HG03342 (cell line): ENCODE results near the gene ATF5.

Experiments used
- ATAC-seq: cut with Tn5 transposase; IDR thresholded peaks from one replicate; pipeline ENCODE4 v1.9.1; 2021; ENCODE audit warnings: mild to moderate bottlenecking, moderate library complexity; ENCODE audit not compliant: unreplicated experiment

The ATF5 gene

GRCh38 chr19:49894879-49895565, 34.0 kb upstream of the ATF5 start:
- ATAC-seq = no peak

GRCh38 chr19:49895566-49896297, 33.3 kb upstream of the ATF5 start:
- ATAC-seq = no peak

GRCh38 chr19:49896863-49897621, 32.0 kb upstream of the ATF5 start, which contains the start of gene IL4I1:
Gene IL4I1, minus strand, starts transcription at chr19:49896887. Its CDS starts 727 bp downstream, at chr19:49896160.
- ATAC-seq = peak; percentile 50

GRCh38 chr19:49904136-49904535, 24.9 kb upstream of the ATF5 start:
- no peak for ATAC-seq

GRCh38 chr19:49906879-49907564, 22.0 kb upstream of the ATF5 start:
- ATAC-seq = no peak

GRCh38 chr19:49907745-49908446, 21.1 kb upstream of the ATF5 start:
- peak; percentile 47 for ATAC-seq

GRCh38 chr19:49908480-49909420, 20.3 kb upstream of the ATF5 start:
- no peak for ATAC-seq

GRCh38 chr19:49910179-49910578, 18.8 kb upstream of the ATF5 start:
- ATAC-seq = no peak

GRCh38 chr19:49911381-49912145, 17.4 kb upstream of the ATF5 start:
- no peak for ATAC-seq

- ATAC-seq = no peak
Measured at GRCh38 chr19:49912965-49913685, 15.9 kb upstream of the ATF5 start.

- no peak for ATAC-seq
Measured at GRCh38 chr19:49913720-49914119, 15.3 kb upstream of the ATF5 start.

- ATAC-seq = no peak
Measured at GRCh38 chr19:49915271-49915670, 13.7 kb upstream of the ATF5 start.

- no peak for ATAC-seq
Measured at GRCh38 chr19:49916839-49917733, 11.9 kb upstream of the ATF5 start.

GRCh38 chr19:49918089-49918488, 10.9 kb upstream of the ATF5 start:
- no peak for ATAC-seq

- ATAC-seq = no peak
Measured at GRCh38 chr19:49920624-49921363, 8.2 kb upstream of the ATF5 start.
